Measurements from ENCODE around the gene HEATR1.

DNA sequence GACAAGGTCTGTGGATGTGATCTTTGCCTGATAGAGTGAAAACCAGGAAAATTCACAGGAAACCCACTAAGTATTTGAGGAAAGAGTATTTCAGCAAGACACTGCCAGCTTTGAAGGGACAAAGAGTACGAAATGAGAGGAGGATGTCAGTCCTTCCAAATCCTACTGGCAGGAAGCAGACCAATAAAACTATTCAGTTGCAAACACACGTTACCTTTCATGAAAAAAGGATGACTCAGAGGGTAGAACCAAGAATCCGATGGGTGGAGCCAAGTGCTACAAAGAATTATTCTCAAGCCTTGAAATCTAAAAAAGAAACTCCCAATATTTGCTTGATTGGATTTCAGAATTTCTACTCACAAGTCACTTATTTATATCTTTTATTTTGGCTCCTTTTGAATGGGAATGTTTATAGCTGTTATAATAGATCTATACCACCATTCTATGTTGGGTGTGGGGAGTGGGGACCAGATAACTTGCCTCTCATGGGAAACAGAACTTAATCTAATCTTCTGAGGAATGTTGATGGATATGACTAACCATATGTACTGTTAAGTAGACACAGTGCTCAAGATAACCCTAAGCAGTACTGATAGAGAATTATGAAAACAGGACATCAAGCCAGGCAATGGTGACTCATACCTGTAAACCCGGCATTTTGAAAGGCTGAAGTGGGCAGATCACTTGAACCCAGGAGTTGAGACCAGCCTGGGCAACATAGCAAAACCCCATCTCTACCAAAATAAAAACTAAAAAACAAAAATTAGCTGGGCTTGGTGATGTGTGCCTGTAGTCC, 19.3 kb upstream of the HEATR1 start:
- TF ChIP-seq, protein P1, sequence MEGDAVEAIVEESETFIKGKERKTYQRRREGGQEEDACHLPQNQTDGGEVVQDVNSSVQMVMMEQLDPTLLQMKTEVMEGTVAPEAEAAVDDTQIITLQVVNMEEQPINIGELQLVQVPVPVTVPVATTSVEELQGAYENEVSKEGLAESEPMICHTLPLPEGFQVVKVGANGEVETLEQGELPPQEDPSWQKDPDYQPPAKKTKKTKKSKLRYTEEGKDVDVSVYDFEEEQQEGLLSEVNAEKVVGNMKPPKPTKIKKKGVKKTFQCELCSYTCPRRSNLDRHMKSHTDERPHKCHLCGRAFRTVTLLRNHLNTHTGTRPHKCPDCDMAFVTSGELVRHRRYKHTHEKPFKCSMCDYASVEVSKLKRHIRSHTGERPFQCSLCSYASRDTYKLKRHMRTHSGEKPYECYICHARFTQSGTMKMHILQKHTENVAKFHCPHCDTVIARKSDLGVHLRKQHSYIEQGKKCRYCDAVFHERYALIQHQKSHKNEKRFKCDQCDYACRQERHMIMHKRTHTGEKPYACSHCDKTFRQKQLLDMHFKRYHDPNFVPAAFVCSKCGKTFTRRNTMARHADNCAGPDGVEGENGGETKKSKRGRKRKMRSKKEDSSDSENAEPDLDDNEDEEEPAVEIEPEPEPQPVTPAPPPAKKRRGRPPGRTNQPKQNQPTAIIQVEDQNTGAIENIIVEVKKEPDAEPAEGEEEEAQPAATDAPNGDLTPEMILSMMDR (IDR thresholded peaks at IDR 0.05), result no peak
- TF ChIP-seq EZH2 (IDR thresholded peaks at IDR 0.05) (no peak), EZH2phosphoT487 (IDR thresholded peaks at IDR 0.05) (no peak)

Measured in neural progenitor cell (in vitro differentiated cells).